Loucy (cell line): ENCODE results near the gene EOLA1.
"Not testable (repeated sequence)": the region's sequence is repeated elsewhere in the genome, so short reads cannot be mapped to it uniquely, and the experiment has no call there.

ENCODE experiments used
- CTCF ChIP-seq: fragments of 200-600 bp; sonication (generic); conservative IDR thresholded peaks from 2 replicates; pipeline ENCODE4 v1.5.1; 2014; ENCODE audit warnings: mild to moderate bottlenecking, antibody characterized with exemption, low read length
- EZH2phosphoT487 ChIP-seq: fragments of 200-600 bp; IDR thresholded peaks from 2 replicates; pipeline ENCODE4 v1.6.1; 2018; ENCODE audit warnings: antibody characterized with exemption, mild to moderate bottlenecking, moderate library complexity, borderline replicate concordance

- TF ChIP-seq CTCF, EZH2phosphoT487: not testable (repeated sequence)
Measured at GRCh38 chrX:149595943-149596342, 55.1 kb downstream of the EOLA1 start.
